Measurements from ENCODE around the gene C3AR1.
"Not testable (repeated sequence)": the region's sequence is repeated elsewhere in the genome, so short reads cannot be mapped to it uniquely, and the experiment has no call there.

C3AR1 gene

GRCh38 chr12:8026291-8026900, 39.8 kb downstream of the C3AR1 start:
- DNase-seq = peak; percentile 94

GRCh38 chr12:8018666-8019581, 47.2 kb downstream of the C3AR1 start:
- DNase-seq = no peak

GRCh38 chr12:8018213-8018612, 47.9 kb downstream of the C3AR1 start:
- DNase-seq = not testable (repeated sequence)

GRCh38 chr12:8014836-8015235, 51.3 kb downstream of the C3AR1 start:
- DNase-seq = no peak

- DNase-seq = no peak
Observed at GRCh38 chr12:8012651-8013309, 53.4 kb downstream of the C3AR1 start.

- DNase-seq = no peak
Observed at GRCh38 chr12:8011331-8011730, 54.8 kb downstream of the C3AR1 start.
